IMR-90 (cell line): ENCODE results near the gene TBC1D22A. TPM values are rescaled to one million over a fixed set of nuclear protein-coding genes. Genes with fewer than 3 reads are reported as not detected.

ENCODE experiments used
- ATAC-seq: fragments of 200-7000 bp; cut with Tn5 transposase; 2 replicates; pipeline ENCODE4 v1.9.1; 2020; ENCODE audit warnings: low read depth, mild to moderate bottlenecking, moderate library complexity
- BruUV-seq: library from RNA; stranded (reverse); fragments of 400-500 nt; replicated peaks from 2 replicates; lab custom pipeline; 2021; lab: Mats Ljungman, UMichigan
- CTCF ChIA-PET: fragments of 300-600 bp; formaldehyde crosslinking; extraction: SDS; loops from one replicate; lab custom pipeline; 2021; ENCODE audit warnings: antibody characterized with exemption; lab: Yijun Ruan, JAX
- POLR2A ChIA-PET: fragments of 300-600 bp; sonication (Branson Sonifier 250); formaldehyde crosslinking; loops from one replicate; lab custom pipeline; 2022; ENCODE audit warnings: antibody characterized with exemption; ENCODE audit not compliant: unreplicated experiment; lab: Charles Lee
- DNase-seq: peaks from one replicate; pipeline ENCODE4 v3.0.0; 2013
- H2AFZ ChIP-seq: replicated peaks from 2 replicates; pipeline ENCODE3; 2013; ENCODE audit warnings: low read length, mild to moderate bottlenecking; ENCODE audit not compliant: poor library complexity
- H2AK5ac ChIP-seq: 2 replicates; pipeline ENCODE4 v1.6.1; 2013; ENCODE audit warnings: low read depth, low read length, inconsistent platforms
- H2AK9ac ChIP-seq: replicated peaks from 2 replicates; pipeline ENCODE3; 2013; ENCODE audit warnings: mild to moderate bottlenecking, low read depth, low read length, moderate library complexity; ENCODE audit not compliant: poor library complexity
- H2BK120ac ChIP-seq: 2 replicates; pipeline ENCODE4 v1.6.1; 2013; ENCODE audit warnings: low read depth, low read length, inconsistent platforms
- H2BK15ac ChIP-seq: 3 replicates; pipeline ENCODE4 v1.6.1; 2013; ENCODE audit warnings: low read depth, low read length, inconsistent platforms
- H2BK20ac ChIP-seq: 2 replicates; pipeline ENCODE4 v1.6.1; 2013; ENCODE audit warnings: low read depth, mild to moderate bottlenecking, inconsistent platforms, low read length, moderate library complexity
- H2BK5ac ChIP-seq: 2 replicates; pipeline ENCODE4 v1.6.1; 2013; ENCODE audit warnings: mild to moderate bottlenecking, low read depth, low read length, inconsistent platforms; ENCODE audit not compliant: poor library complexity, severe bottlenecking
- H3K14ac ChIP-seq: replicated peaks from 2 replicates; pipeline ENCODE4 v1.6.1; 2013; ENCODE audit warnings: low read depth, low read length, inconsistent platforms
- H3K18ac ChIP-seq: 2 replicates; pipeline ENCODE4 v1.6.1; 2013; ENCODE audit warnings: low read depth, low read length, control low read depth
- H3K23ac ChIP-seq: 2 replicates; pipeline ENCODE4 v1.6.1; 2013; ENCODE audit warnings: low read depth, low read length, inconsistent platforms
- H3K27ac ChIP-seq: 2 replicates; pipeline ENCODE4 v1.5.1; 2013; ENCODE audit warnings: mild to moderate bottlenecking, control low read depth, low read length; ENCODE audit not compliant: insufficient read depth
- H3K27me3 ChIP-seq: 2 replicates; pipeline ENCODE4 v1.6.1; 2013; ENCODE audit warnings: low read length; ENCODE audit not compliant: control insufficient read depth, insufficient read depth
- H3K36me3 ChIP-seq: 2 replicates; pipeline ENCODE4 v1.6.1; 2013; ENCODE audit warnings: low read length, mixed read lengths; ENCODE audit not compliant: control insufficient read depth, insufficient read depth
- H3K4ac ChIP-seq: 2 replicates; pipeline ENCODE4 v1.6.1; 2013; ENCODE audit warnings: low read depth, low read length, inconsistent platforms
- H3K4me1 ChIP-seq: 2 replicates; pipeline ENCODE4 v1.6.1; 2013; ENCODE audit warnings: low read length, mixed read lengths; ENCODE audit not compliant: control insufficient read depth, insufficient read depth
- H3K4me2 ChIP-seq: 2 replicates; pipeline ENCODE4 v1.6.1; 2013; ENCODE audit warnings: low read depth, mild to moderate bottlenecking, control low read depth, low read length, moderate library complexity
- H3K4me3 ChIP-seq: 2 replicates; pipeline ENCODE4 v1.5.1; 2013; ENCODE audit warnings: low read depth, mild to moderate bottlenecking, control low read depth, low read length, moderate library complexity; ENCODE audit not compliant: insufficient read depth
- H3K56ac ChIP-seq: 2 replicates; pipeline ENCODE4 v1.6.1; 2013; ENCODE audit warnings: low read length, inconsistent platforms; ENCODE audit not compliant: insufficient read depth; ENCODE audit errors: extremely low read depth
- H3K79me1 ChIP-seq, 2 experiments: 2 replicates each; pipeline ENCODE4 v1.6.1; 2013; ENCODE audit warnings: low read length in 2 of 2, inconsistent platforms in 1 of 2, low read depth in 1 of 2
- H3K9ac ChIP-seq: 2 replicates; pipeline ENCODE4 v1.6.1; 2013; ENCODE audit warnings: low read depth, low read length, control low read depth
- H3K9me1 ChIP-seq: 2 replicates; pipeline ENCODE4 v1.6.1; 2013; ENCODE audit warnings: low read length, inconsistent platforms; ENCODE audit not compliant: insufficient read depth
- H3K9me3 ChIP-seq: 2 replicates; pipeline ENCODE4 v1.6.1; 2013; ENCODE audit warnings: low read length; ENCODE audit not compliant: control insufficient read depth, insufficient read depth
- H4K20me1 ChIP-seq: 2 replicates; pipeline ENCODE4 v1.6.1; 2013; ENCODE audit warnings: low read length, inconsistent platforms; ENCODE audit not compliant: insufficient read depth
- H4K5ac ChIP-seq: 2 replicates; pipeline ENCODE4 v1.6.1; 2013; ENCODE audit warnings: mild to moderate bottlenecking, low read depth, low read length, control low read depth
- H4K8ac ChIP-seq, 2 experiments: 2 replicates each; pipeline ENCODE4 v1.6.1; 2013; ENCODE audit warnings: low read depth in 2 of 2, low read length in 2 of 2, control low read depth in 1 of 2, inconsistent platforms in 1 of 2
- H4K91ac ChIP-seq: 2 replicates; pipeline ENCODE4 v1.6.1; 2013; ENCODE audit warnings: low read depth, low read length, inconsistent platforms; ENCODE audit not compliant: insufficient read depth
- BHLHE40 ChIP-seq: fragments of 150-350 bp; IDR thresholded peaks from 2 replicates; pipeline ENCODE4 v1.6.1; 2016; ENCODE audit warnings: mild to moderate bottlenecking, low read depth, low read length
- CEBPB ChIP-seq: IDR thresholded peaks from 2 replicates; pipeline ENCODE4 v1.6.1; 2012; ENCODE audit warnings: low read depth, low read length, improper control_type of control experiment
- CHD1 ChIP-seq: IDR thresholded peaks from 2 replicates; pipeline ENCODE4 v1.6.1; 2012; ENCODE audit warnings: low read depth, low read length, improper control_type of control experiment
- ELK1 ChIP-seq: fragments of 150-350 bp; IDR thresholded peaks from 2 replicates; pipeline ENCODE4 v1.6.1; 2016; ENCODE audit warnings: low read depth, mild to moderate bottlenecking, low read length, moderate library complexity, borderline replicate concordance
- FOS ChIP-seq: fragments of 150-350 bp; IDR thresholded peaks from 2 replicates; pipeline ENCODE4 v1.6.1; 2016; ENCODE audit warnings: low read depth, low read length
- MAFK ChIP-seq: IDR thresholded peaks from 2 replicates; pipeline ENCODE4 v1.6.1; 2012; ENCODE audit warnings: low read depth, low read length, improper control_type of control experiment
- MAZ ChIP-seq: IDR thresholded peaks from 2 replicates; pipeline ENCODE4 v1.6.1; 2012; ENCODE audit warnings: low read depth, mild to moderate bottlenecking, low read length, improper control_type of control experiment, moderate library complexity, borderline replicate concordance
- MXI1 ChIP-seq: IDR thresholded peaks from 2 replicates; pipeline ENCODE4 v1.6.1; 2012; ENCODE audit warnings: low read depth, mild to moderate bottlenecking, low read length, moderate library complexity, borderline replicate concordance
- NFE2L2 ChIP-seq: fragments of 150-350 bp; IDR thresholded peaks from 2 replicates; pipeline ENCODE4 v1.6.1; 2016; ENCODE audit warnings: low read depth, mild to moderate bottlenecking, low read length
- POLR2A ChIP-seq: IDR thresholded peaks from 2 replicates; pipeline ENCODE4 v1.6.1; 2012; ENCODE audit warnings: mild to moderate bottlenecking, low read depth, low read length
- RAD21 ChIP-seq: IDR thresholded peaks from 2 replicates; pipeline ENCODE4 v1.6.1; 2012; ENCODE audit warnings: low read length, improper control_type of control experiment
- RCOR1 ChIP-seq: IDR thresholded peaks from 2 replicates; pipeline ENCODE4 v1.6.1; 2012; ENCODE audit warnings: mild to moderate bottlenecking, low read length, improper control_type of control experiment; ENCODE audit not compliant: insufficient replicate concordance
- RFX5 ChIP-seq: IDR thresholded peaks from 2 replicates; pipeline ENCODE4 v1.8.0; 2012; ENCODE audit warnings: low read depth, mild to moderate bottlenecking, low read length, moderate library complexity
- SMC3 ChIP-seq: fragments of 150-350 bp; IDR thresholded peaks from 2 replicates; pipeline ENCODE4 v1.6.1; 2016; ENCODE audit warnings: low read depth, mild to moderate bottlenecking, antibody characterized with exemption, low read length, moderate library complexity
- USF2 ChIP-seq: fragments of 150-350 bp; IDR thresholded peaks from 2 replicates; pipeline ENCODE4 v1.6.1; 2017; ENCODE audit warnings: mild to moderate bottlenecking, antibody characterized with exemption, low read length, low read depth
- WGBS, 2 experiments: methylation state at CpG; one replicate each; pipeline versions ENCODE4 v1.1.5 to v1.1.7; 2013; ENCODE audit warnings: missing lambda C conversion rate in 2 of 2; ENCODE audit not compliant: insufficient read length in 1 of 2; ENCODE audit errors: extremely low coverage in 2 of 2; 5-methylcytosine and 5-hydroxymethylcytosine counted together
- dilution Hi-C: fragments of 300-500 bp; cut with HindIII; formaldehyde crosslinking; loops from one replicate; pipeline ENCODE4 v1.14.3; 2018; ENCODE audit warnings: low sequenced_read_pairs; ENCODE audit not compliant: unreplicated experiment
- in situ Hi-C: fragments of 300-500 bp; cut with MboI; formaldehyde crosslinking; loops from 3 replicates; pipeline ENCODE4 v1.14.3; 2019; ENCODE audit warnings: low sequenced_read_pairs, inconsistent platforms, mixed read lengths
- intact Hi-C: fragments of 100-400 bp; cut with micrococcal nuclease; formaldehyde crosslinking; loops from 2 replicates; pipeline ENCODE4 v1.10.0; 2022
- polyA plus RNA-seq, 3 experiments: library from polyadenylated mRNA; depleted of rRNA; stranded (reverse); fragments of >200 nt; gene quantifications; 2 replicates each; pipeline ENCODE4 v1.2.3, GENCODE V29; 2012; ENCODE audit warnings: low replicate concordance in 1 of 3
- total RNA-seq: library from RNA; depleted of rRNA; stranded (reverse); fragments of >200 nt; gene quantifications from 2 replicates; pipeline ENCODE4 v1.2.3, GENCODE V29; 2012
- TF ChIP-seq, protein P1 (sequence below): conservative IDR thresholded peaks from 2 replicates; pipeline ENCODE4 v1.5.1; 2012; ENCODE audit warnings: mild to moderate bottlenecking, low read depth, low read length, improper control_type of control experiment

Gene TBC1D22A
- total and polyA plus RNA-seq, 2 of the 4 experiments (the other 2 are of a cell fraction): 9.0 to 16.7 TPM

DNA sequence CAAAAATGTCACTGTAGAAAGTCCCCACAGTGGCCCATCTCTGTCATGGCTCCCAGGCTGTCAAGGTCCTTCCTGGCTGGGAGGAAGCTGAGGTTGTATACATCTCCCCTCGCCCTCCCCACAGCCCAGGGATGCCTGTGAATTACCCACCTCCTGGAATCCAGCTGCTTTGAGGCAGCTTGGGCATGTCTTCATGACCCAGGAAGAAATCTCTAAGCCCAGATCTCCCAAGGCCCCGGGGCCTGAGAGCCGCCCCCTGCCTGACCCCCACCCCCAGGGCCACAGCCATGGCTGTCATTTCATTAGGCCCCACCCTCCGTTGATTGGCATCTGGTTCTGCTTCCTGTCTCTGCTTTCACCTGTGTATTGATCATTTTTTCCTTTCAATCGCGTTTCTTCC is 207.5 kb downstream of the TBC1D22A start:
- H3K4ac ChIP-seq: no peak overlapping the region
- peaks cover 14% of the 10 kb centered on the region; the same call in 1 of the 2 replicates for H3K9me1 ChIP-seq
- no peak overlapping the region for H3K14ac ChIP-seq
- no peak overlapping the region for H4K5ac ChIP-seq
- H4K91ac ChIP-seq: no peak overlapping the region
- no peak overlapping the region for H3K9ac ChIP-seq
- no peak overlapping the region for H3K27ac ChIP-seq
- H2BK5ac ChIP-seq: no peak overlapping the region
- BruUV-seq: no TSS peak
- no peak overlapping the region for H2AFZ ChIP-seq
- no peak overlapping the region for H3K4me3 ChIP-seq
- no peak overlapping the region for H2BK120ac ChIP-seq
- DNase-seq (no peak), ATAC-seq (no peak)
- no peak for TF ChIP-seq POLR2A
- no peak for TF ChIP-seq RAD21
- no peak for TF ChIP-seq SMC3
- TF ChIP-seq, protein P1, sequence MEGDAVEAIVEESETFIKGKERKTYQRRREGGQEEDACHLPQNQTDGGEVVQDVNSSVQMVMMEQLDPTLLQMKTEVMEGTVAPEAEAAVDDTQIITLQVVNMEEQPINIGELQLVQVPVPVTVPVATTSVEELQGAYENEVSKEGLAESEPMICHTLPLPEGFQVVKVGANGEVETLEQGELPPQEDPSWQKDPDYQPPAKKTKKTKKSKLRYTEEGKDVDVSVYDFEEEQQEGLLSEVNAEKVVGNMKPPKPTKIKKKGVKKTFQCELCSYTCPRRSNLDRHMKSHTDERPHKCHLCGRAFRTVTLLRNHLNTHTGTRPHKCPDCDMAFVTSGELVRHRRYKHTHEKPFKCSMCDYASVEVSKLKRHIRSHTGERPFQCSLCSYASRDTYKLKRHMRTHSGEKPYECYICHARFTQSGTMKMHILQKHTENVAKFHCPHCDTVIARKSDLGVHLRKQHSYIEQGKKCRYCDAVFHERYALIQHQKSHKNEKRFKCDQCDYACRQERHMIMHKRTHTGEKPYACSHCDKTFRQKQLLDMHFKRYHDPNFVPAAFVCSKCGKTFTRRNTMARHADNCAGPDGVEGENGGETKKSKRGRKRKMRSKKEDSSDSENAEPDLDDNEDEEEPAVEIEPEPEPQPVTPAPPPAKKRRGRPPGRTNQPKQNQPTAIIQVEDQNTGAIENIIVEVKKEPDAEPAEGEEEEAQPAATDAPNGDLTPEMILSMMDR: no peak
- TF ChIP-seq MAFK: no peak
- no peak for TF ChIP-seq MAZ
- no peak for TF ChIP-seq ELK1
- TF ChIP-seq USF2: no peak
- no peak for TF ChIP-seq NFE2L2
- no peak for TF ChIP-seq CEBPB
- no peak for TF ChIP-seq RFX5
- no peak for TF ChIP-seq RCOR1
- no peak for TF ChIP-seq FOS
- TF ChIP-seq BHLHE40: no peak
- no peak for TF ChIP-seq MXI1
- no peak for TF ChIP-seq CHD1
- no peak overlapping the region for H3K56ac ChIP-seq
- POLR2A ChIA-PET: no interaction called here
- in situ Hi-C loops: no loop called here
- no peak overlapping the region for H2AK5ac ChIP-seq
- H4K20me1 ChIP-seq: peaks cover 10% of the 10 kb centered on the region
- H3K23ac ChIP-seq: no peak overlapping the region
- H4K8ac ChIP-seq: no peak overlapping the region
- no peak overlapping the region for H3K4me2 ChIP-seq
- dilution Hi-C loops: no loop called here
- CTCF ChIA-PET: no interaction called here
- peaks cover 5% of the 10 kb centered on the region; the same call in 1 of the 2 replicates for H3K36me3 ChIP-seq
- H3K79me1 ChIP-seq: peaks cover 3 to 30% of the 10 kb centered on the region in 2 experiments
- intact Hi-C loops: loop anchor here (10.0 kb wide), 1 partner anchor 175 kb away; no protein-coding TSS in a partner anchor
- H3K4me1 ChIP-seq: peaks cover 9% of the 10 kb centered on the region
- no peaks in the 10 kb centered on the region for H3K9me3 ChIP-seq
- H3K18ac ChIP-seq: no peak overlapping the region
- H2BK20ac ChIP-seq: no peak overlapping the region
- WGBS, 2 experiments: no CpG with 5 or more reads among the region's 6 CpGs
- H2AK9ac ChIP-seq: no peak overlapping the region
- no peaks in the 10 kb centered on the region for H3K27me3 ChIP-seq
- H2BK15ac ChIP-seq: no peak overlapping the region
